Neuron (in vitro differentiated cells): ENCODE measurements around the gene ACTR8.

Experiments used
- H2AFZ ChIP-seq: one replicate; pipeline ENCODE4 v1.6.1; 2013; ENCODE audit warnings: low read depth, mild to moderate bottlenecking, inconsistent platforms, low read length, moderate library complexity
- H3K27me3 ChIP-seq: one replicate; pipeline ENCODE4 v1.6.1; 2013; ENCODE audit warnings: low read length; ENCODE audit not compliant: insufficient read depth
- H3K36me3 ChIP-seq: one replicate; pipeline ENCODE4 v1.6.1; 2013; ENCODE audit warnings: low read length; ENCODE audit not compliant: insufficient read depth
- H3K4me1 ChIP-seq: one replicate; pipeline ENCODE4 v1.6.1; 2013; ENCODE audit warnings: low read length; ENCODE audit not compliant: insufficient read depth
- H3K4me3 ChIP-seq: 2 replicates; pipeline ENCODE4 v1.5.1; 2013; ENCODE audit warnings: mild to moderate bottlenecking, low read length, moderate library complexity
- H3K9me3 ChIP-seq: one replicate; pipeline ENCODE4 v1.6.1; 2013; ENCODE audit warnings: low read length

ACTR8 gene

DNA sequence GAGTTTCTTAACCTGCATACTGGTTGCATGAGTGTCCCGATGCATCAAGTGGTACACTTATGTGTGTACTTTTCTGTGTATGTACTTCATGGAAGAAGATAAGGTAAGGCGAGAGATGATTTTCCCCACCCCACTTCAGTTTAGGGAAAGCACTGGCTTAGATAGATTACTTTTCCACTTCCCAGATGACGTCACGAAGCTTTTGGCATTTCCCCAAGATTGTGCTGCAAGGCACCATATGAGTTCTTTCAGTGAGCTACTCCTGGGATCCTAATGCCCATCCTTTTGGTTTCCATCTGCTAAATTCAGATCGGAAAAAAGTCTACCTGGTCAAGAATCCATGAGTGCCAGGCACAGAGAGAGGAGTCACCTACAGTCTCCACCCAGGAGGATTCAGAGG is 31.1 kb downstream of the ACTR8 start:
- H3K36me3 ChIP-seq: no peaks in the 10 kb centered on the region
- H3K9me3 ChIP-seq: no peaks in the 10 kb centered on the region
- H2AFZ ChIP-seq: no peak overlapping the region
- H3K4me1 ChIP-seq: peaks cover 5% of the 10 kb centered on the region
- H3K27me3 ChIP-seq: peaks cover 2% of the 10 kb centered on the region
- H3K4me3 ChIP-seq: no peak overlapping the region

GRCh38 chr3:53849916-53850315 is 32.0 kb downstream of the ACTR8 start:
- Histone ChIP-seq H3K4me1 (peaks cover 5% of the 10 kb centered on the region), H3K27me3 (peaks cover 2% of the 10 kb centered on the region), H3K9me3 (no peaks in the 10 kb centered on the region), H2AFZ (no peak overlapping the region), H3K4me3 (no peak overlapping the region), H3K36me3 (no peaks in the 10 kb centered on the region)

GRCh38 chr3:53846851-53847155 is 35.1 kb downstream of the ACTR8 start:
- Histone ChIP-seq H3K4me3 (peak overlapping the region; percentile 61), H3K36me3 (no peaks in the 10 kb centered on the region)

DNA sequence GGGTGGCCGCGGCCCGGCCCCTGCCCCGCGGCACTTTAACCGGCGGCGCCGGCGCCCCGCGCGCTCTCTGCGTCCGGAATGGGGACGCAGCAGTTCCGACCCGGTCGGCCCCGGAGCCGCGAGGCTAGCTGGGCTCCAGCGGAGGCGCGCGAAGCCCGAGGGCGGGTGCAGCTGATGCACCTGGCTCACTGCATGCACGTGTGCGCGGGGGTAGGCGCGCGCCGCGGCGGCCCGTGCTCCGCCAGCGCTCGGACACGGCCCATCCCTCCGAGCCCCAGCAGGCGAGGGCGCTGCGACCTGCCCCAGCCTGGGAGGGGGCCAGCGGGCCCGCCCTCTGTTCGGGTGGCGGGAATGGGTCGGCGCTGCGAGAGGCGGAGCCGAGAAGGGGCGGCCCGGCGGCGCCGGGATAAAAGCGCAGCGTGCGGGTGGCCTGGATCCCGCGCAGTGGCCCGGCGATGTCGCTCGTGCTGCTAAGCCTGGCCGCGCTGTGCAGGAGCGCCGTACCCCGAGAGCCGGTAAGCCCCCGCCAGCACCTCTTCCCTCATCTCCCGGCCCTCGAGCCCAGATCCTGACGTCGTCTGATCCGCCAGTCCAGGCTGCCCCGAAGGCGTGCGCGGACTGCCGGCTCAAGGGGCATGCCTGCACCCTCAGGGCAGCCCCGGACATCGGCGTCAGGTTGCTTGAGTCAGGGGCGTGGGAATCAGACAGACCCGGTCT is 35.7 kb downstream of the ACTR8 start, which contains the start of the genes CHDH and IL17RB:
Gene CHDH (minus strand): TSS at position 286 of the 717 bp plus-strand sequence. CDS start 22,411 bp downstream, outside the sequence.
Gene IL17RB (plus strand): TSS at position 435 of the 717 bp plus-strand sequence. CDS start 21 bp downstream, at position 456.
- peaks cover 2% of the 10 kb centered on the region for H3K27me3 ChIP-seq
- no peaks in the 10 kb centered on the region for H3K36me3 ChIP-seq
- H3K4me3 ChIP-seq: peak within 1 kb of the TSS; percentile 61
- H3K4me1 ChIP-seq: peaks cover 5% of the 10 kb centered on the region
- no peaks in the 10 kb centered on the region for H3K9me3 ChIP-seq
- H2AFZ ChIP-seq: peak within 1 kb of the TSS; percentile 97

More at GRCh38 chr3:53846851-53847155, 35.1 kb downstream of the ACTR8 start:
- H3K4me1 ChIP-seq: peaks cover 5% of the 10 kb centered on the region
- H3K27me3 ChIP-seq: peaks cover 2% of the 10 kb centered on the region
- peak overlapping the region; percentile 97 for H2AFZ ChIP-seq
- no peaks in the 10 kb centered on the region for H3K9me3 ChIP-seq

- peaks cover 2% of the 10 kb centered on the region for H3K27me3 ChIP-seq
- no peaks in the 10 kb centered on the region for H3K36me3 ChIP-seq
- peak overlapping the region; percentile 97 for H2AFZ ChIP-seq
- peaks cover 5% of the 10 kb centered on the region for H3K4me1 ChIP-seq
- H3K9me3 ChIP-seq: no peaks in the 10 kb centered on the region
- H3K4me3 ChIP-seq: peak overlapping the region; percentile 61
These were observed 36.1 kb downstream of the ACTR8 start for GRCh38 chr3:53845881-53846133.

GRCh38 chr3:53845103-53845880 is 36.7 kb downstream of the ACTR8 start:
- H3K27me3 ChIP-seq: peaks cover 2% of the 10 kb centered on the region
- H3K4me3 ChIP-seq: peak overlapping the region; percentile 61
- H3K36me3 ChIP-seq: no peaks in the 10 kb centered on the region
- no peaks in the 10 kb centered on the region for H3K9me3 ChIP-seq
- peaks cover 5% of the 10 kb centered on the region for H3K4me1 ChIP-seq
- H2AFZ ChIP-seq: peak overlapping the region; percentile 97

GRCh38 chr3:53844262-53845102 is 37.5 kb downstream of the ACTR8 start:
- Histone ChIP-seq H3K27me3 (peaks cover 2% of the 10 kb centered on the region), H3K4me3 (no peak overlapping the region)

GRCh38 chr3:53843195-53844177 is 38.5 kb downstream of the ACTR8 start:
- no peaks in the 10 kb centered on the region for H3K9me3 ChIP-seq
- peaks cover 2% of the 10 kb centered on the region for H3K27me3 ChIP-seq
- peaks cover 5% of the 10 kb centered on the region for H3K4me1 ChIP-seq
- H2AFZ ChIP-seq: no peak overlapping the region
- H3K36me3 ChIP-seq: no peaks in the 10 kb centered on the region
- H3K4me3 ChIP-seq: no peak overlapping the region

More at GRCh38 chr3:53844262-53845102, 37.5 kb downstream of the ACTR8 start:
- Histone ChIP-seq H2AFZ (no peak overlapping the region), H3K9me3 (no peaks in the 10 kb centered on the region), H3K4me1 (peaks cover 5% of the 10 kb centered on the region), H3K36me3 (no peaks in the 10 kb centered on the region)

DNA sequence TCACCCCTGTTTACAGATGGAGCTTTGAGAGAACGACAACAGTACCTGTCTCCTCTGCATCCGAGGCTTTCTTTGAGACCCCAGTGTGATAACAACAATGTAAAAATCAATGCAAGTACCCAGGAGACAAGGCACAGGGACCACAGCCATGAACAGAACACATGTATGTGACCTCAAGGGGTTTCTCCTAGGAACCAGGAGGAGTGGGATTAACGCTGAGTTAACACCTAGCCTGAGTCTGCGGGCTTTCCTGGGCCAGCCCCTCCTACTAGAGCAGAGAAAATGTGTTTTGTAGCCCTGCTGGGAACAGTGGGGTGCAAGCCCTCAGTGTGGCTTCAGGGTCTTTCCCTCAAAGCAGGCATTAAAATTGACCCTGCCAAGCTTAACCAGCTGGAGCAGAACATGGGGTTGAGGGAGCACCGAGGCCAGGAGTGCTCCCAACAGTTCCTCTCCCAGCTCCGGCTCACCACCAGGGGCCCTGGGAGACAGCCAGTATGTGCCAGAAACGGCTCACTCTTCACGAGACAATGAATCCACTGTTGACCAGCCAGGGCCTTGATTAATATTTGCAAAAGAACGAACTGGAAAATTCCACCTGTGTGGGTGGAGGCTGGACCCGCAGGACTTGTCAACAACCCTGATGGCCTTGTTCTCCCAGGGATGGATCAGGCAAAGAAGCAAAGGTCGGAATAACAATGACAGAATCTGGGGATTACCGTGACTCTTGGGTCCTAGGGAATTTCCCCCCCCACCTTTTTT is 39.3 kb downstream of the ACTR8 start:
- Histone ChIP-seq H3K4me1 (peaks cover 5% of the 10 kb centered on the region), H3K36me3 (no peaks in the 10 kb centered on the region), H2AFZ (no peak overlapping the region)

DNA sequence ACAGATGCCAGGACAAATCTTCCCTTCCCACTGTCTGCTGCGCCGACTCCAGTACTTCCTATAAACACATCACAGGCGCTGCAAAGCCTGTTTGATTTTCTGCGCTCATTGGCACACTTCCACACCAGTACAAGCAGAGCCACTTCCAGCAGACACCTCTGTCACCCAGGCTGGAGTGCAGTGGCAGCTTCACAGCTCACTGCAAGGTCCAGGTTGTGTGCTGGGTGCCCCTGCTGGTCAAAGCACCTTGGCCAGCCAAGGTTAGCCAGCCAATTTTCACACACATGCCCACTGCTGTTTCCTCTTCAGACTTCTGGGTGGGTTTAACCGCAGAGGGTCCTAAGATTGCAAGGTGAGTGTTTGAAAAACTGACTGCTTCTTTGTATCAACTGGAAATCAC is 40.7 kb downstream of the ACTR8 start:
- no peak overlapping the region for H2AFZ ChIP-seq
- no peaks in the 10 kb centered on the region for H3K27me3 ChIP-seq
- no peaks in the 10 kb centered on the region for H3K9me3 ChIP-seq
- no peaks in the 10 kb centered on the region for H3K4me1 ChIP-seq
- H3K4me3 ChIP-seq: no peak overlapping the region
- H3K36me3 ChIP-seq: no peaks in the 10 kb centered on the region

More for the DNA sequence above, 39.3 kb downstream of the ACTR8 start:
- Histone ChIP-seq H3K9me3 (no peaks in the 10 kb centered on the region), H3K4me3 (no peak overlapping the region), H3K27me3 (peaks cover 2% of the 10 kb centered on the region)

DNA sequence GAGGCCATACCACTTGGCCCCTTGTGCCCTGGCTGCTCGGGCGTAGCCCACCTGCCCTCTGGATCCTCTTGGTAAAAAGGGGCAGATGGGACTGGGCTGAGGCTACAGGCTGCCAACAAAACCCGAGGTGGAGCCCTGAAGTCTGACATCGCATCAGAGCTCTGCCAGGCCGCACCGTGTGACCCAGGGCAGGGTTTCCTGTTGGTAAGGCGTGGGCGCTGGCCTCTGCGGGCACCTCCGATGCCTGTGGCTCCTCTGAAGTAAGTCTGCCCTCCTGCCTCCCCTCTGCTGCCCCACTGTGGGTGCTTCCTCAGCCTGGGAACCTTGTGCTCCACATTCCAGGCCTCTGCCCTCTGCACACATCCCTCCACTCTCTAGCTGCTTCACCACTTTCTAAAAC is 44.6 kb downstream of the ACTR8 start:
- Histone ChIP-seq H2AFZ (no peak overlapping the region), H3K4me1 (no peaks in the 10 kb centered on the region), H3K4me3 (no peak overlapping the region), H3K27me3 (no peaks in the 10 kb centered on the region), H3K36me3 (no peaks in the 10 kb centered on the region), H3K9me3 (no peaks in the 10 kb centered on the region)
